Ammon's horn (tissue), 1 donor: ENCODE measurements around the gene UQCRC1.

Experiments
- DNase-seq: peaks from one replicate; pipeline ENCODE4 v3.0.0-alpha.2; 2016; ENCODE audit warnings: low spot score

UQCRC1 gene

DNA sequence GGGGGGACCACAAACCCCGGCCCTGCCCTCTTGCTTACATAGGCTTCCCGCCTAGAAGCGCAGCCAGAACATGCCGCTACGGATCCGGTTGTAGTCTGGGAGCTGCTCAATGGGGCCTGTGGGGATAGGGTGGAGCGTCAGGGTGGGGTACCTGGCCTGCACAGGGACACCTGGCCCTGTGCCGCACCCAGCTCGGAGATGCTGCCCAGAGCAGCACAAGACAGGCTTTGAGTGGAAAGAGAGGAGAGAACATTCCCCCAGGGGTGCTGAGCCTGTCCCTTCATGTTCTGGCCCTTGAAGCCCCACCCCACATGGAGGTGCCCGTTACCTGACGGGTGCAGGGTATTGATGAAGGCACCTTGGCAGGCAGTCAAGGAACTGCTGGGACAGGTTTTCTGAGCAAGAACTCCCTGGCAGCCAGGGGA, 10.4 kb downstream of the UQCRC1 start:
- no peak for DNase-seq

- DNase-seq = no peak
Measured at GRCh38 chr3:48598323-48599076, 10.9 kb downstream of the UQCRC1 start.

GRCh38 chr3:48597408-48597800, 12.0 kb downstream of the UQCRC1 start:
- no peak for DNase-seq

- no peak for DNase-seq
Measured at GRCh38 chr3:48596676-48597407, 12.6 kb downstream of the UQCRC1 start.

DNA sequence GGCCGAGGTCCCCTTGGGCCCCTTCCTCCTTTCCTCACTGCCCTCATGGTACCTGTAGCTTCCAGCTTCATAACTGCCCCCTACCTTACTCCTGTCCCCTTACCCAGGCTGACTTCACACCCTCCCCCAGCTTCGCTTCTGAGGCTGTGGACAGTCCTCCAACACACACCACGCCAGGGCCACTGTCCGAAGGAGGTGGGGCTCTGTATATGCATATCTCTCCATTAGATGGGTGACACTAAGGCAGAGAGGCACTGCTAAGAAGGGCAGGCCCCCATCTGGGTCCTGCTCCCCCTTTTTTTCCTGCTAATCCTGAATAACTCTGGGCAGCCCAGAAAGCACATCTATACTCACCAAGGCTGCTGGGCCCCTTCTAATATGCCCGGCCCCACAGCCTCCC, 13.3 kb downstream of the UQCRC1 start:
- no peak for DNase-seq

- no peak for DNase-seq
Measured at GRCh38 chr3:48595526-48596121, 13.8 kb downstream of the UQCRC1 start.

DNA sequence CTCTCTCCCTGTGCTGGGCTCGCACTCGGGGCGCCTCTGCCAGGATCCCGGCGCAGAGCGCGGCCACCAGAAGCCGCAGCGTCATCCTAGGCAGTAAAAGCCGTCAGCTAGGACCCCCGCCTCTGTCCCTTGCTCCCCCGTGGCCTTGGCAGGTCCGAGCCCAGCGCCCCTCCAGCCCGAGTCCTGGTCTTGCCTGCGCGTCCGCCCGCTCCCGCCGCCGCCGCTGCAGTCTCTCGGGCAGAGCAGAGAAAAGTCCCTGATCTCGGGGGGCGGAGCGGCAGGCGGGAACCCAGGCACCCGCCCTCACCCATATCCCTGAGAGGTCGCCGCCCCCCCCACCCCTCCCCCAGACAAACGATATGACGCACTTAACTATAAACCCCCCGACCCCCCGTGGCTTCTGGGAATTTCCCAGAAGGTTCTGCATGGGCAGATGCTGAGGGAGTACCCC, 14.3 kb downstream of the UQCRC1 start, which contains the start of gene COL7A1:
Gene COL7A1, minus strand, starts transcription at position 255 of the 451 bp plus-strand sequence. Its CDS starts 170 bp downstream, at position 85.
- DNase-seq = no peak

GRCh38 chr3:48594417-48595049, 14.9 kb downstream of the UQCRC1 start:
- DNase-seq = no peak

DNA sequence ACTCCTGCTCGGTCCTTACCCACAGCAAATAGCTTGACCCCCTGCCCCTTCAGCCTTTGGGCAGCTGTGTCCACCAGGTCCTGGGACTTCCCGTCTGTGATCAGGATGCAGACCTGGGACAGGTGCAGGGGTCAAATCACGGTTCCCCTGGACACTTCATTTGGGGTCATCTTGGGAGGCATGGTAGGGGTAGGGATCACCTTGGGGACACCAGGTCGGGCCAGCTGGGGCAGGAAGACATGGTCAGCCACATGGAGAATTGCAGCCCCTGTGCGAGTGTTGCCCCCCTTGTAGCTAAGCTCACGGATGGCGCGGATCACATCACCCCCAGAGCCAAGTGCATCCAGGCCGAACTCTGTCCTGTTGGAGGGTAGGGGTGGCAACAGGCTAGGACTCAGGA, 16.1 kb downstream of the UQCRC1 start:
- no peak for DNase-seq

DNA sequence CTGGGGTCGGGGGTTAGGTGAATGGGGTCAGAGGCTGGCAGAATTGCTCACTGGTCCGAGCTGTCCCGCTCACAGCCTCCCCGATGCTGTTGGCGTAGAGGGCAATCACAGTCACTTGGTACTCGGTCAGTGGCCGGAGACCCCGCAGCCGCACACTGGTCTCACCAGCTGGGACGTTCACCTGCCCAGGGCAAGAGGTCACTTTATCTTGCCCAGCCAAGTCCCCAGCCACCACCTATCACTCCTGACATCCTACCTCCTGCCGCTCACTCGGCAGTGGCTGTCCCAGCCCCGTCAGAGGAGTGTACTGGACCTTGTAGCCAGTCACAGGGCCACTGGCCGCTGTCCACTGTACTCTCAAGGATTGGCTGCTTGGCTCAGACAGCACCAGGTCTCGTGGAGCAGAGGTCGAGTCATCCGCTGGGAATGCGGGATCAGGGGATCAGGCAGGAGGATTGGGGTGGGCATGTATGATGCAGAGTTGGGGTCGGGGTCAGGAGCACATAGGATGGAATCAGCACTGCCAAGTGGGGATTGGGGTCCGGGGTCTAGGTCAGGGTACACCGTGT, 16.8 kb downstream of the UQCRC1 start:
- no peak for DNase-seq

DNA sequence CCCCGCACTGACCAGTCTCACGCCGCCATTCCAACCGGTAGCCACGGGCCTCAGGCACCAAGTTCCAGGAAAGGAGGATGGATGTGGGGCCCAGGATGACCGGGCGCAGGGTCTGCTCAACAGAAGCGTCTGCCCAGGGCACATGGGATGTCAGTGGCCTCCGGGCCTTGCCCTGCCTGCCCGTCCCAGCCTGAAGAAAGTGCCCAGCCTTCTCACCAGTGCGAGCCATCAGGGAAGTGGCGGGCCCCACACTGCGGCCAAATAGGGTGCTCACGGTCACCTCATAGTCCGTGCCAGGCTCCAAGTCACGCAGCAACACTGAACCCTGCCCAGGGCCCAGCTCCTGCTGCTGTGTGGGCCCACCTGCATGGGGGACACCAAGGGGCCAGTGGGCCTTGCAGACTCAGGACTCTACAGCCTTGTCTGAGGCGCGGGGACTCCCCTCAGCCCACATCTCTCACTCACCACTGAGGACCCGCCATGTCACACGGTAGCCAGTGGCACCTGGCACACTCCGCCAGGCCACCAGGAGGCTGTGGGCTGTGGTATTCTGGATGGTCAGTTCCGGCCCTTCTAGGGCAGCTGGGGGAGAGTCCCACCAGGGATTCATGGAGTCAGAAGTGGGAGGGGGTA, 17.4 kb downstream of the UQCRC1 start:
- no peak for DNase-seq

GRCh38 chr3:48591436-48591835, 18.0 kb downstream of the UQCRC1 start:
- no peak for DNase-seq

- DNase-seq = no peak
Measured at GRCh38 chr3:48588230-48588629, 21.2 kb downstream of the UQCRC1 start.

- no peak for DNase-seq
Measured at GRCh38 chr3:48587686-48588085, 21.8 kb downstream of the UQCRC1 start.

DNA sequence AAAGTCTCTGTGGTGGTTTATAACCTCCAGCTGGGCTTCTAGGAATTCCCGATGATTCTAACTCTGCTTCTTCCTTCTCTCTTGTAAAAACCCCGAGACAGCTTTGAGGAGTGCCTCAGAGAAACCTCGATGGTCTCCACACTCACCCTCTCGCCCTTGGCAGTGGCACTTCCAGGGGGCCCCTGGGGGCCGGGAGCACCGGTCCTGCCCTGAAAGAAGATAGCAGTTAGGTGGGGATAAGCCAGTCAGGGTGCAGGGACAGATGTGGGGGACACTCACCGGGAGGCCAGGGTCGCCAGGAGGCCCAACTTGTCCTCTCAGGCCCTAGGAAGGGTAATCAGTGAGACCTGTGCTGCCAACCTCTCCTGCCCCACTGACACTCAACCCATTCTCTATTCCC, 24.0 kb downstream of the UQCRC1 start:
- DNase-seq = no peak

- DNase-seq = no peak
Measured at GRCh38 chr3:48584836-48585235, 24.6 kb downstream of the UQCRC1 start.

- no peak for DNase-seq
Measured at GRCh38 chr3:48581621-48582481, 27.6 kb downstream of the UQCRC1 start.

DNA sequence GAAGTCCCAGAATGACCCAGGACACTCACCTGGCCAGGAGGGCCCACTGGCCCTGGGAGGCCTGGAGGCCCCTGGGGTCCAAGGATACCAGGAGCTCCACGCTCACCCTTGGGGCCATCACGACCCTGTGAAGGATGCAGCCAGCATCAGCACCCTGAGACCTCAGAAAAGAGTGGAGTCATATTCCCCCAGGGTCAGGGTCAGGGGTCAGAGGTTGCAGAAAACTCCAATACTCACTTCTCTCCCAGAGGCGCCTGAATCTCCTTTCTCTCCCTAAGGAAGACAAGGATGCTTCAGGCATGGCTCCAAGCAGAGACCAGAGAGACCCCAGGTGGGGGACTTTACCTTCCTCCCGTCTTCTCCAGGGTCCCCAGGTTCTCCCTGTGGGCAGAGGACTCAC, 32.8 kb downstream of the UQCRC1 start:
- DNase-seq = no peak

- DNase-seq = no peak
Measured at GRCh38 chr3:48575366-48575765, 34.1 kb downstream of the UQCRC1 start.

GRCh38 chr3:48573973-48574585, 35.4 kb downstream of the UQCRC1 start:
- DNase-seq = no peak
